ENCODE data around the gene ITPRIPL1.
A peak's percentile ranks its signal among the peaks of the same experiment; 100 is the strongest.

Gene ITPRIPL1

DNA sequence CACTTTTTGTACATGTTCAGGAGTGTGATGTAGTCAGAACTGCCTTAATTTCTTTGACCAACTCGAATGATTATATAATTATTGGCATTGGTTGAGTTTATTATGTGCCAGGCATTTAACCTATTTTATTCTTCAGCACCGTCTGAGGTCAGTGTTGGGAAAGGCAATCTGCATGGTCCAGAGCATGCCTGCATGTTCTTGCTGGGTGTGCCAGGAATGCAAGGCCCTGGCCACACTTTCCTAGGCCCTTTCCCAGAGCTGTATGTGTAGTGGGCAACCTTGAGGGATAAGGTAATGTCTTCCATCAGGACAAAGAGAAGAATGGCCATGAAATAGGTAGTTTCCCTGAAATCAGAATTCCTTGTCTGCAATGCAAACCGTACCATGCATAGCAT lies 10.1 kb upstream of the ITPRIPL1 start:
- DNase-seq (ENCODE audit: low spot score in 2 of 2): no peak
- Mint-ChIP-seq H3K4me3 (no peak overlapping the region), H3K9me3 (no peaks in the 10 kb centered on the region), H3K4me1 (peaks cover 11% of the 10 kb centered on the region), H3K27me3 (no peaks in the 10 kb centered on the region), H3K36me3 (peaks cover 2% of the 10 kb centered on the region), H3K27ac (no peak overlapping the region)
- no peak for ATAC-seq (ENCODE audit: low read depth)

- no peak for ATAC-seq (ENCODE audit: low read depth)
- Mint-ChIP-seq H3K4me3 (peak overlapping the region; percentile 5), H3K27me3 (no peaks in the 10 kb centered on the region), H3K9me3 (no peaks in the 10 kb centered on the region), H3K27ac (no peak overlapping the region), H3K36me3 (peaks cover 2% of the 10 kb centered on the region), H3K4me1 (peaks cover 12% of the 10 kb centered on the region)
- no peak for DNase-seq (ENCODE audit: low spot score in 2 of 2)
Measured at GRCh38 chr2:96315400-96316071, 9.6 kb upstream of the ITPRIPL1 start.

- no peak overlapping the region for H3K4me3 Mint-ChIP-seq
- H3K9me3 Mint-ChIP-seq: no peaks in the 10 kb centered on the region
- H3K27me3 Mint-ChIP-seq: no peaks in the 10 kb centered on the region
- H3K27ac Mint-ChIP-seq: no peak overlapping the region
- H3K36me3 Mint-ChIP-seq: peaks cover 2% of the 10 kb centered on the region
- ATAC-seq (ENCODE audit: low read depth) (no peak), DNase-seq (ENCODE audit: low spot score in 2 of 2) (no peak)
- H3K4me1 Mint-ChIP-seq: peaks cover 17% of the 10 kb centered on the region
Measured at GRCh38 chr2:96316999-96317398, 8.1 kb upstream of the ITPRIPL1 start.

- Mint-ChIP-seq H3K27me3 (no peaks in the 10 kb centered on the region), H3K9me3 (no peaks in the 10 kb centered on the region), H3K4me1 (peaks cover 18% of the 10 kb centered on the region), H3K27ac (no peak overlapping the region), H3K4me3 (no peak overlapping the region), H3K36me3 (peaks cover 2% of the 10 kb centered on the region)
- ATAC-seq (ENCODE audit: low read depth): no peak
- no peak for DNase-seq (ENCODE audit: low spot score in 2 of 2)
Measured at GRCh38 chr2:96317584-96317997, 7.5 kb upstream of the ITPRIPL1 start.

- DNase-seq (ENCODE audit: low spot score in 2 of 2) (no peak), ATAC-seq (ENCODE audit: low read depth) (no peak)
- Mint-ChIP-seq H3K4me3 (no peak overlapping the region), H3K9me3 (no peaks in the 10 kb centered on the region), H3K27ac (peak overlapping the region; percentile 21), H3K36me3 (peaks cover 2% of the 10 kb centered on the region), H3K4me1 (peaks cover 24% of the 10 kb centered on the region), H3K27me3 (no peaks in the 10 kb centered on the region)
Measured at GRCh38 chr2:96318723-96319122, 6.4 kb upstream of the ITPRIPL1 start.

DNA sequence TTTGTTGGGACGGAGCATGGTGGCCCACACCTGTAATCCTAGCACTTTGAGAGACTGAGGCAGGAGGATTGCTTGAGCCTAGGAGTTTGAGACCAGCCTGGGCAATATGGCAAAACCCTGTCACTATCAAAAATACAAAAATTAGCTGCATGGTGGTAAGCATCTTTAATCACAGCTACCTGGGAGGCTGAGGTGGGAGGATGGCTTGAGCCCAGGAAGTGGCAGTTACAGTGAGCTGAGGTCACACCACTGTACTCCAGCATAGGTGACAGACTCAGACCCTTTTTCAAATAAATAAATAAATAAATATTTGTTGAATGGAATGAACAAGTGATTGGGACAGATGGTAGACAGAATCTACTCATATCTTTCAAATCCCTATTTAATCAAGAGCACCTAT lies 5.7 kb upstream of the ITPRIPL1 start:
- Mint-ChIP-seq H3K27ac (peak overlapping the region; percentile 21), H3K27me3 (no peaks in the 10 kb centered on the region), H3K9me3 (no peaks in the 10 kb centered on the region), H3K36me3 (peaks cover 2% of the 10 kb centered on the region), H3K4me1 (peaks cover 24% of the 10 kb centered on the region), H3K4me3 (no peak overlapping the region)
- DNase-seq (ENCODE audit: low spot score in 2 of 2) (no peak), ATAC-seq (ENCODE audit: low read depth) (no peak)

GRCh38 chr2:96320326-96320725 lies 4.8 kb upstream of the ITPRIPL1 start:
- DNase-seq (ENCODE audit: low spot score in 2 of 2): no peak
- Mint-ChIP-seq H3K36me3 (peaks cover 2% of the 10 kb centered on the region), H3K4me3 (peak overlapping the region; percentile 81), H3K27me3 (no peaks in the 10 kb centered on the region), H3K27ac (peak overlapping the region; percentile 21), H3K9me3 (no peaks in the 10 kb centered on the region), H3K4me1 (peaks cover 29% of the 10 kb centered on the region)
- ATAC-seq (ENCODE audit: low read depth): no peak

DNA sequence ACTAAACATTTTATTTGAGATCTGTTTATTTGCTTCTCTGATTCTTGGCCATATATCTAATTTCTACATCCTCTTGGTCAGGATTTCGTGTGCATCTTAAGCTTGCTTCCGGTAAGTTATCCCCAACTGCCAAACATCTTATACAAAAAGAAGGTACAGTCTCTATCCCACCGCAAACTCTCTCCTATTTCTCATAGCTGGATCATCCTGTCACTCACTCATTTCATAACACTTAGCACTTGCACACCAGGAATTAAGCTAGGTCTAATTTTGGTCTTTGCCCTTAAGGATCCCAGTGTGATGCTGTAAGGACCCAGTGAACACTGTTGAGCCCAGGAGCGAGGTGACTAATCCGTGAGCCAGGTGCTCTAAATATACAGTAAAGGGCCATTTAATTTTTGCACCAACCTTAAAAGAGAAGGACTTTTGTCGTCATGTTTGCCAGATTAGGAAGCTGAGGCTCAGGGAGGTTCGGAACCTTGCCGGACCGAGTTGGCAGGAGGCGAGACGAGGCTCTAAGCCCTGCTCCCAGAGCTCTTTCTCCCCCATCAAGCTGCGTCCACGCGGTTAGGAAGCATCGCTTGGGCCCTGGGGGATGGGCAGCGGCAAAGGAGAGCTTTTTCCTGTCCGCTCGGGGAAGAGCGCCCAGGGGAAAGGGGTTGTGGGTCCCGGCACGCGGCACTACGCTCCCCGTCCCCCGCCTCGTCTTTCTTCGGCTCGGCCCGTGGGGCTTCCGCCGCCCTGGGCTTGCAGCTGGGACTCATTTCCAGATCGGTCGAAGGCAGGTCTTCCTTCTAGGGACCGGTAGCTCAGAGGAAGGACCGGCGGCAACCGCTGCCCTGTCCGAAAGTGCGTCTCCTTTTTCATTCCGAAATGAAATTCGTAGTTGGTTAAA lies 4.1 kb upstream of the ITPRIPL1 start:
- peak; percentile 4 for ATAC-seq (ENCODE audit: low read depth)
- peaks cover 32% of the 10 kb centered on the region for H3K4me1 Mint-ChIP-seq
- DNase-seq (ENCODE audit: low spot score in 2 of 2): peak in 1 of 2 donors; percentile 27

GRCh38 chr2:96323849-96324248 lies 1.3 kb upstream of the ITPRIPL1 start:
- peaks cover 33% of the 10 kb centered on the region for H3K4me1 Mint-ChIP-seq

More for the DNA sequence above, 4.1 kb upstream of the ITPRIPL1 start:
- Mint-ChIP-seq H3K27me3 (no peaks in the 10 kb centered on the region), H3K9me3 (no peaks in the 10 kb centered on the region), H3K27ac (peak overlapping the region; percentile 21), H3K4me3 (peak overlapping the region; percentile 81), H3K36me3 (peaks cover 2% of the 10 kb centered on the region)

GRCh38 chr2:96324721-96325040 lies 436 bp upstream of the ITPRIPL1 start:
- H3K4me1 Mint-ChIP-seq: peaks cover 30% of the 10 kb centered on the region
- H3K36me3 Mint-ChIP-seq: no peaks in the 10 kb centered on the region
- H3K27ac Mint-ChIP-seq: peak overlapping the region; percentile 83
- peak overlapping the region; percentile 94 for H3K4me3 Mint-ChIP-seq
- no peaks in the 10 kb centered on the region for H3K9me3 Mint-ChIP-seq
- no peaks in the 10 kb centered on the region for H3K27me3 Mint-ChIP-seq
- DNase-seq (ENCODE audit: low spot score in 2 of 2) (no peak), ATAC-seq (ENCODE audit: low read depth) (no peak)

More at GRCh38 chr2:96323849-96324248, 1.3 kb upstream of the ITPRIPL1 start:
- Mint-ChIP-seq H3K36me3 (no peaks in the 10 kb centered on the region), H3K9me3 (no peaks in the 10 kb centered on the region), H3K27ac (peak overlapping the region; percentile 83), H3K4me3 (no peak overlapping the region), H3K27me3 (no peaks in the 10 kb centered on the region)
- DNase-seq (ENCODE audit: low spot score in 2 of 2) (no peak), ATAC-seq (ENCODE audit: low read depth) (no peak)

GRCh38 chr2:96325884-96326255 lies 753 bp downstream of the ITPRIPL1 start:
- DNase-seq (ENCODE audit: low spot score in 2 of 2) (peak; percentile 14 to 31), ATAC-seq (ENCODE audit: low read depth) (peak; percentile 9)
- Mint-ChIP-seq H3K9me3 (no peaks in the 10 kb centered on the region), H3K4me3 (peak overlapping the region; percentile 94), H3K27ac (peak overlapping the region; percentile 83), H3K4me1 (peaks cover 26% of the 10 kb centered on the region), H3K36me3 (no peaks in the 10 kb centered on the region), H3K27me3 (no peaks in the 10 kb centered on the region)

- Mint-ChIP-seq H3K4me3 (no peak overlapping the region), H3K9me3 (no peaks in the 10 kb centered on the region), H3K36me3 (no peaks in the 10 kb centered on the region), H3K27ac (peak overlapping the region; percentile 51), H3K4me1 (peaks cover 25% of the 10 kb centered on the region), H3K27me3 (no peaks in the 10 kb centered on the region)
- ATAC-seq (ENCODE audit: low read depth): no peak
- no peak for DNase-seq (ENCODE audit: low spot score in 2 of 2)
Measured at GRCh38 chr2:96326564-96326963, 1.4 kb downstream of the ITPRIPL1 start.

DNA sequence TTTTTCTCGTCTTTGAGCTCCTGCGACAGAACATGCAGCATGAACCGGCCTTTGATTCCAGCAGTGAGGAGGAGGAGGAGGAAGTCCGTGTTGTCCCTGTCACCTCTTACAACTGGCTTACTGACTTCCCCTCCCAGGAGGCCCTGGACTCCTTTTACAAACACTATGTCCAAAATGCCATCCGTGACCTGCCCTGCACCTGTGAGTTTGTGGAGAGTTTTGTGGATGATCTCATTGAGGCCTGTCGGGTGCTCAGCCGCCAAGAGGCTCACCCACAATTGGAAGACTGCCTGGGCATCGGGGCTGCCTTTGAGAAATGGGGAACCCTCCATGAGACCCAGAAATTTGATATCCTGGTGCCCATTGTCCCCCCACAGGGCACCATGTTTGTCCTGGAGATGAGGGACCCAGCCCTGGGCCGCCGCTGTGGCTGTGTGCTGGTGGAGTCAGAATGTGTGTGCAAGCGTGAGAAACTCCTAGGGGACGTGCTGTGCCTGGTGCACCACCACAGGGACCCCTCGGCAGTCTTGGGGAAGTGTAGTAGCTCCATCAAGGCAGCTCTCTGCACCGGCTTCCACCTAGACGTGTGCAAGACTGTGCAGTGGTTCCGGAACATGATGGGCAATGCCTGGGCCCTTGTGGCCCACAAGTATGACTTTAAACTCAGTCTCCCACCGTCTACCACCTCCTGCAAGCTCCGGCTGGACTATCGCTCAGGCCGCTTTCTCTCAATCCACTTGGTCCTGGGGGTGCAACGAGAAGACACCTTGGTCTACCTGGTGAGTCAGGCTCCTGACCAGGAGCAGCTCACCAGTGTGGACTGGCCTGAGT lies 2.1 kb downstream of the ITPRIPL1 start:
- no peaks in the 10 kb centered on the region for H3K36me3 Mint-ChIP-seq
- DNase-seq (ENCODE audit: low spot score in 2 of 2): no peak
- H3K4me3 Mint-ChIP-seq: no peak overlapping the region
- no peak for ATAC-seq (ENCODE audit: low read depth)
- H3K9me3 Mint-ChIP-seq: no peaks in the 10 kb centered on the region
- H3K4me1 Mint-ChIP-seq: peaks cover 22% of the 10 kb centered on the region
- H3K27ac Mint-ChIP-seq: peak overlapping the region; percentile 51
- H3K27me3 Mint-ChIP-seq: no peaks in the 10 kb centered on the region

GRCh38 chr2:96329456-96329855 lies 4.3 kb downstream of the ITPRIPL1 start:
- H3K36me3 Mint-ChIP-seq: no peaks in the 10 kb centered on the region
- no peak overlapping the region for H3K27ac Mint-ChIP-seq
- H3K27me3 Mint-ChIP-seq: no peaks in the 10 kb centered on the region
- peaks cover 24% of the 10 kb centered on the region for H3K4me1 Mint-ChIP-seq
- H3K9me3 Mint-ChIP-seq: no peaks in the 10 kb centered on the region
- H3K4me3 Mint-ChIP-seq: no peak overlapping the region
- ATAC-seq (ENCODE audit: low read depth) (no peak), DNase-seq (ENCODE audit: low spot score in 2 of 2) (no peak)

Measured in memory B cell (primary cell).